ENCODE measurements around the gene USP30. TPM values are rescaled to one million over a fixed set of nuclear protein-coding genes. Genes with fewer than 3 reads are reported as not detected.

The USP30 gene
- total RNA-seq, 1 donor from 2014 or later, result 17.6 TPM

GRCh38 chr12:109121346-109121880, 69.0 kb downstream of the USP30 start:
- no peak for DNase-seq (ENCODE audit: low spot score)
- Mint-ChIP-seq H3K9me3 (no peaks in the 10 kb centered on the region), H3K4me1 (peaks cover 4% of the 10 kb centered on the region), H3K27ac (no peak overlapping the region), H3K36me3 (peaks cover 3% of the 10 kb centered on the region), H3K4me3 (no peak overlapping the region), H3K27me3 (ENCODE audit: insufficient read depth, low read depth) (no peaks in the 10 kb centered on the region)
- Histone ChIP-seq H3K9me3 (ENCODE audit: low read depth) (no peaks in the 10 kb centered on the region), H3K4me3 (no peak overlapping the region), H3K9ac (no peak overlapping the region), H3K27ac (no peak overlapping the region), H3K4me1 (peaks cover 2% of the 10 kb centered on the region), H3K27me3 (no peaks in the 10 kb centered on the region), H3K4me2 (no peak overlapping the region), H3F3A (ENCODE audit: low read depth) (no peaks in the 10 kb centered on the region), H2AFZ (replicated peaks) (no peak overlapping the region), H4K20me1 (ENCODE audit: low read depth) (no peaks in the 10 kb centered on the region), H3K36me3 (no peaks in the 10 kb centered on the region), H3K79me2 (ENCODE audit: low read depth) (no peaks in the 10 kb centered on the region)
- TF ChIP-seq EZH2 (IDR thresholded peaks at IDR 0.05), result no peak
- TF ChIP-seq CTCF (IDR thresholded peaks at IDR 0.05), result no peak
- TF ChIP-seq EZH2phosphoT487 (IDR thresholded peaks at IDR 0.05), result no peak

GRCh38 chr12:109124878-109125648, 72.7 kb downstream of the USP30 start:
- no peak for TF ChIP-seq EZH2 (IDR thresholded peaks at IDR 0.05)
- no peak for TF ChIP-seq CTCF (IDR thresholded peaks at IDR 0.05)
- no peak for TF ChIP-seq EZH2phosphoT487 (IDR thresholded peaks at IDR 0.05)
- Histone ChIP-seq H3K4me3 (no peak overlapping the region), H3K4me1 (no peaks in the 10 kb centered on the region), H3K9me3 (ENCODE audit: low read depth) (no peaks in the 10 kb centered on the region), H3K36me3 (no peaks in the 10 kb centered on the region), H3K79me2 (ENCODE audit: low read depth) (no peaks in the 10 kb centered on the region), H3K27me3 (no peaks in the 10 kb centered on the region), H3K4me2 (no peak overlapping the region), H3F3A (ENCODE audit: low read depth) (no peaks in the 10 kb centered on the region), H2AFZ (replicated peaks) (no peak overlapping the region), H3K27ac (no peak overlapping the region), H4K20me1 (ENCODE audit: low read depth) (no peaks in the 10 kb centered on the region), H3K9ac (no peak overlapping the region)
- H3K27ac Mint-ChIP-seq, result peak overlapping the region; percentile 21
- H3K4me3 Mint-ChIP-seq, result no peak overlapping the region
- no peaks in the 10 kb centered on the region for H3K4me1 Mint-ChIP-seq
- no peaks in the 10 kb centered on the region for H3K9me3 Mint-ChIP-seq
- DNase-seq (ENCODE audit: low spot score), result no peak
- no peaks in the 10 kb centered on the region for H3K27me3 Mint-ChIP-seq (ENCODE audit: insufficient read depth, low read depth)
- no peaks in the 10 kb centered on the region for H3K36me3 Mint-ChIP-seq

GRCh38 chr12:109125791-109126190, 73.4 kb downstream of the USP30 start:
- DNase-seq (ENCODE audit: low spot score), result no peak
- Mint-ChIP-seq H3K4me3 (no peak overlapping the region), H3K27ac (no peak overlapping the region), H3K36me3 (no peaks in the 10 kb centered on the region), H3K4me1 (peaks cover under 1% of the 10 kb centered on the region), H3K9me3 (no peaks in the 10 kb centered on the region), H3K27me3 (ENCODE audit: insufficient read depth, low read depth) (no peaks in the 10 kb centered on the region)
- no peak overlapping the region for H3K27ac ChIP-seq
- no peaks in the 10 kb centered on the region for H3K36me3 ChIP-seq
- H4K20me1 ChIP-seq (ENCODE audit: low read depth), result no peaks in the 10 kb centered on the region
- H3K9ac ChIP-seq, result no peak overlapping the region
- no peaks in the 10 kb centered on the region for H3F3A ChIP-seq (ENCODE audit: low read depth)
- TF ChIP-seq EZH2 (IDR thresholded peaks at IDR 0.05) (no peak), CTCF (IDR thresholded peaks at IDR 0.05) (no peak), EZH2phosphoT487 (IDR thresholded peaks at IDR 0.05) (no peak)
- H3K9me3 ChIP-seq (ENCODE audit: low read depth), result no peaks in the 10 kb centered on the region
- H3K27me3 ChIP-seq, result no peaks in the 10 kb centered on the region
- peaks cover under 1% of the 10 kb centered on the region for H3K4me1 ChIP-seq
- H2AFZ ChIP-seq (replicated peaks), result no peak overlapping the region
- no peak overlapping the region for H3K4me2 ChIP-seq
- H3K4me3 ChIP-seq, result no peak overlapping the region
- no peaks in the 10 kb centered on the region for H3K79me2 ChIP-seq (ENCODE audit: low read depth)

Measured in neural progenitor cell (in vitro differentiated cells).